Measurements from ENCODE around the gene C10orf53. TPM values are rescaled to one million over a fixed set of nuclear protein-coding genes. Genes with fewer than 3 reads are reported as not detected.
A peak's percentile ranks its signal among the peaks of the same experiment; 100 is the strongest.
"Not testable (repeated sequence)": the region's sequence is repeated elsewhere in the genome, so short reads cannot be mapped to it uniquely, and the experiment has no call there.

The C10orf53 gene
- total RNA-seq, 1 experiment from 2014 or later = not detected

GRCh38 chr10:49688261-49688846 lies 8.9 kb downstream of the C10orf53 start:
- DNase-seq (ENCODE audit: low read depth) = no peak

DNA sequence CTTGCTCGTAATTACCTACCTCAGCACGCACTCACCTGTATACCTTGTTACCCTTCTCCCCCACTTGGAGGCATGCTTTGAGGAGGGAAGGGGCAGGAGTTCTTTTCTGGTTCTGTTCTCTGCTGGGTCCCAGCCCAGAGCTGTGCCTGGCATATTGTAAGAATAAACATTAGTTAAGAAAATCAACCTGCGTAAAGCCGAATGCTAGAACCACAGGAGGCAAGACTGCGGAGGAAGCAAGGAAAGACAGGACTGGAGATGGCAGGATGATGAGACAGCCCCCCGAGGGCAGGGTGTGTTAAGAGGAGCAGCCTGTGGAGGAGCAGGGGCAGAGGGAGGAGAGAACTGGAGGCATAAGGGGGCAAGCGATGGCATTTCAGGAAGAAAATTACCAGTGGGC lies 9.5 kb downstream of the C10orf53 start:
- DNase-seq (ENCODE audit: low read depth) = peak; percentile 2

GRCh38 chr10:49689882-49690510 lies 10.5 kb downstream of the C10orf53 start:
- no peak for DNase-seq (ENCODE audit: low read depth)

DNA sequence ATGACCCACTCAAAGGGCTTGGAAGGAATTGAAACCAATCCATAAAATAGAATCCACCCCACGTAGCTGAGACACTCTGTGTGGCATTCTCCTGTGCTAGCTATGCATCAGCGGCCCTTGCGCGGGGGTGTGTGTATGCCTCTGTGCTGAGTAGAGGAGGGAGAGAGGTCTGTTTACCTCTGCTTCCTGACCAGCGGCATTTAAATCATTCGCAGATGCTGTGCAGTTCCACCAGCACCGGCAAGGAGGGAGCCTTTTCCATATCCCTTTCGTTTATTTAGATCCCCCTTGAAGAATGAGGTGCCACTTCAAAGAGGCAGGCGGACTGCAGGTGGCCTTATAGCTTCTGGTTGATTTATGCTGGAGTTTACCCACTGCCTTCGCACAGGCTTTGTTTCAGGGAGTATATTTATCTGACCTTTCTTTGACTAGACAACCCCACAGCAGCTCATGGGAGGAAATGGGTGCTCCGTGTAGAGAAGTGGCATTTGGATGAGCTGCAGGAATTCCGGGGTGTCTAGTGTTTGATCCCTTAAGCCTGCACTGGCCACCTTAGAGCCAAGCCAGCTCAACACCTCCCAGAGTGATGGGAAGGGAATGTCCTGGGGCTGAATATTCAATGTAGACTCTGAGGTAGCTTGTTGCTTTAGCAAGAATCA lies 11.4 kb downstream of the C10orf53 start:
- DNase-seq (ENCODE audit: low read depth) = no peak

GRCh38 chr10:49691588-49691987 lies 12.1 kb downstream of the C10orf53 start:
- DNase-seq (ENCODE audit: low read depth) = no peak

DNA sequence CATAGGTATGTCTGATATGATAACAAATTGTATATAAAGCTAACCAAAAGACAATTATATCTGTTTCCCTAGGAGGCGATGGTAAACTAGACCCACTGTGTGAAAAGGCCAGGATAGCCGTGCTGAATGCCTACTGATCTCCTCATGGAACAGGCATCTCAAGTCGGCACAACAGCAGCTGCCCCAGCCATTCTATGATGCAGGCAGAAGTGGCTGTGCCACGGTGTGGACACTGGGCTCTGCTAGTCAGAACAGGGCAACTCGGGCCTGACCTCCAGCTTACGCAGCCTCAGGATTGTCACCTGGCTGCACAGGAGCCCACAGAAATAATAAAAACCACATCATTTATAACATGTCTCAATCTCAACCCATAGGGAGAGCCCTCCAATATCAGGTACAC lies 15.0 kb downstream of the C10orf53 start:
- no peak for DNase-seq (ENCODE audit: low read depth)

DNA sequence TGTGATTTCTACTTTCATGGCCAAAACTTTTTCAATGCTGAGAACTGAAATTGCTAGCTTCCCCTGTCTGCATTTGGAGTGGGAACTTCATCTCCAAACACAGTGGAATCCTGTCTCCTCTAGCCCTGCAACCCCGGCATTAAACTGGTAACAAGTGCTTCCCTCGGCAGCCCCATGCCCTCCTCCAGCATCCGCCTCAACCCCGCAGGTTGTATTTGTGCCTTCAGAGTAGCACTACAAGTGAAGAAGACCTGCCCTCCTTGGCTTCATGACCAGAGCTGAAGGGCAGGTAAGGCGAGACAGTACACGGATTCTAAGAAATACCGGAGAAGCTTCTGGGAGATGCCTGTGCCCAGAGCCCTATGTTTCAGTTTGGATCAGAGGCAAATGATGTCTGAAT lies 16.9 kb downstream of the C10orf53 start:
- DNase-seq (ENCODE audit: low read depth) = no peak

DNA sequence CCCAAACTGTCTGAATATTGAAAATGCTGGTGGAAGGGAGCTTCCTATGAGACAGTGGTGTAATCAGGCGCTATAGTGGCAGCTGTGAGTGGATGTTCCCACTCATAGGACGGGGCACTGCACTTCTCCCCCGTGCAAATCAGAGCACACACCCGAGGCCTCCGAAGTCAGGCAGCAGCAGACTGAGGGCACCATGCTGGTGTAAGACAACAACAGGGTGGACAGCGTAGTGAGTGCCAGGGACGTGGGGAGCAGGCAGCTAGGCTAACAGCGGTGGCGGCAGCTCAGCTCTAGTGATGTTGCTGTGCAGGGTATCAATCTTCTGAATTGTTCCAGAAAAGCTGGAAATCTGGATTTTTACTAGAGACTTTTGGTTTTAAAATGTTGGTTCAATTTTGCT lies 19.2 kb downstream of the C10orf53 start:
- no peak for DNase-seq (ENCODE audit: low read depth)

- no peak for DNase-seq (ENCODE audit: low read depth)
Measured at GRCh38 chr10:49700211-49700610, 20.8 kb downstream of the C10orf53 start.

GRCh38 chr10:49700997-49701396 lies 21.5 kb downstream of the C10orf53 start:
- no peak for DNase-seq (ENCODE audit: low read depth)

DNA sequence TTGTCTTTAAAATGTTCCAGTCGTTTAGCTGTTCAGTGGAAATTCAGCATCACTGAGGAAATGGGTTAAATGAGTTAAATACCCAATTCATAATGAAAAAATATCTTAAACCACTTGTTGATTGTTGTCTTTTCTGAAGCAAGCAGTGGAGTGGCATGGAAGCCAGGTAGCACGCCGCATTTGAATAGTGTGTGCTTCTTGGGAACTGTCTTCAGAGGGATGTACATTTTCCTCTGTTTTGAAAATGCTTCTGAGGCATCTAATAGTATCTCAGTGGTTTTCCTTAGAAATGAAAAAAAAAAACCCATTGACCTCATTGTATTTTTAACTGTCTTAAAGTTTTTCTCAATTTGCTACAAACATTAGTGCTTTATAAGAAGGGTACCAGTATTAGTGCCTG lies 28.1 kb downstream of the C10orf53 start:
- DNase-seq (ENCODE audit: low read depth) = no peak

- DNase-seq (ENCODE audit: low read depth) = no peak
Measured at GRCh38 chr10:49709934-49710333, 30.5 kb downstream of the C10orf53 start.

- DNase-seq (ENCODE audit: low read depth) = no peak
Measured at GRCh38 chr10:49710966-49711365, 31.5 kb downstream of the C10orf53 start.

DNA sequence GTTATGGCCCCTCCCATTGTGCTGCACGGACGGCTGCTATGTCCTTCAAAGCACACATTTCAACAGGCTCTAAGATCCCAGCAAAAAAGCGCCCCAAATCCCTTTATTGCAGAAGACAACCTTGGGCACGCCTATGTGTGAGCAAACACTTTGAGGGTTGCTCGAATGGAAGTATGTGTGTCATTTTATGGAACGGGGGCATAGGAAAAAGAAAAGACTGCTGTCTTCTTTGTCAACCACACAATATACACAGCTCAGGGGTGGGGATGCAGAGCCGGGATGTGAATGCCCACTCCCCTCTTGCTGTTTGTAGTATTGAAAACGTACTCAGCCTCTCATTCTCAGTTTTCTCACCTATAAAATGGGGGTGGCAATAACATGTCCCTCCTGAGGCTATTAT lies 32.0 kb downstream of the C10orf53 start:
- DNase-seq (ENCODE audit: low read depth) = no peak

GRCh38 chr10:49713266-49713665 lies 33.8 kb downstream of the C10orf53 start:
- no peak for DNase-seq (ENCODE audit: low read depth)

DNA sequence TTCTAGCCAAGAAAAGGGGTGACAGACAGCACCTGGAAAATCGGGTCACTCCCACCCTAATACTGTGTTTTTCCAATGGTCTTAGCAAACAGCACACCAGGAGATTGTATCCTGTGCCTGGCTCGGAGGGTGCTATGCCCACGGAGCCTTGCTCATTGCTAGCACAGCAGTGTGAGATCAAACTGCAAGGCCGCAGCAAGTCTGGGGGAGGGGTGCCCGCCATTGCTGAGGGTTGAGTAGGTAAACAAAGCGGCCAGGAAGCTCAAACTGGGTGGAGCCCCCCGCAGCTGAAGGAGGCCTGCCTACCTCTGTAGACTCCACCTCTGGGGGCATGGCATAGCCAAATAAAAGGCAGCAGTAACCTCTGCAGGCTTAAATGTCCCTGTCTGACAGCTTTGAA lies 35.7 kb downstream of the C10orf53 start:
- DNase-seq (ENCODE audit: low read depth) = not testable (repeated sequence)

DNA sequence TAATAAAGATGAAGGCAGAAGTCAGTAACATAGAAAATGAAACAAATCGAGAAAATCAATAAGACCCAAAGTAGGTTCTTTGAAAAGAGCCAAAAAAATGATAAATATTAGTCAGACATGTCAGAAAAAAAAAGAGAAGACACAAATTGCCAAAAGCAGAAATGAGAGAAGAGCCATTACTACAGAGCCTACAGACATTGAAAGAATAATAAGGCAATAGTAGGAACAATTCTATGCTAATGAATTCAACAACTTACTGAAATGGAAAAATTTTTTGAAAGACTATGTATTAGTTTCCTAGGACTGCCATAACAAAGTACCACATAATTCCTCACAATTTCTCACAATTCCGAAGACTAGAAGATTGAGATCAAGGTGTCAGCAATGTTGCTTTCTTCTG lies 47.1 kb downstream of the C10orf53 start:
- no peak for DNase-seq (ENCODE audit: low read depth)

DNA sequence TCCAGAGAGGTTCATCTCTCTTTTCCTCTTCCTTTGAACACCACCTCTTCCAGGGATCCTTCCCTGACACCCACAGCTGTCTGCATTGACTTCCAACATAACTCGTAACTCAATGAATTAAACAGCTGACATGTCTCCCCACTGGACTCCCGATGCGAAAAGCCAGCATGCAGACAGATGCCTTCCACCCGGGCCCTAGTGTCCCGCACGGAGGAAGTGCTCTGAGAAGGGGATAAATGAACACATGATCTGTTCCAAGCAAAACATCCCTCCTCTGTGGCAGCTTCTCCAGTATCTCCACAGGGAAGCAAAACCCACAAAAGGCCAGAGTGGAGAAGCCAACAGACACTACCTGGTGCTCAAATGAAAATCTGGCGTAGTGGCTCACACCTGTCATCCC lies 54.4 kb downstream of the C10orf53 start:
- DNase-seq (ENCODE audit: low read depth) = no peak

GRCh38 chr10:49734676-49735075 lies 55.2 kb downstream of the C10orf53 start:
- no peak for DNase-seq (ENCODE audit: low read depth)

DNA sequence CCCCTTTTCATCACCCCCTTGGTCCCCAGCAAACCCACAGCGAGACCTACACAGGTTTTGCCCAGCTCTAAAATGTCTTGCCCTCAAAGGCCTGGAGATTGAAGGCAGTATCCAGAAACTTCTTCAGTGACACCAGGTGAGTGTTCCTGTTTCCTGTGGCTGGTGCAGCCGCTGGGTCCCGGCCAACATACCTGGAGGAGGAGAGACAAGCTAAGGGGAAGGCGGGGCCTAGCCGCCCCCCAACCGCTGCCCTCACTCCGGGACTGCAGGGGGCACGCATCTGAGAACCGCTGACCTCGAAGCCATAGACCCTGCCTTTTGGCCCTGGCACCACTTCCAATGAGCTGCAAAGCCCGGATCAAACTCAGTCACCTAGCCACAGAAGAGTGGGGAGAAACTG lies 55.7 kb downstream of the C10orf53 start:
- DNase-seq (ENCODE audit: low read depth) = no peak

- no peak for DNase-seq (ENCODE audit: low read depth)
Measured at GRCh38 chr10:49735848-49736563, 56.6 kb downstream of the C10orf53 start.

- DNase-seq (ENCODE audit: low read depth) = no peak
Measured at GRCh38 chr10:49736564-49737113, 57.2 kb downstream of the C10orf53 start.

All from RPMI7951 (cell line).